ENCODE measurements around the gene WSCD2. TPM values are rescaled to one million over a fixed set of nuclear protein-coding genes. Genes with fewer than 3 reads are reported as not detected.

The WSCD2 gene
- total and polyA plus RNA-seq, 5 donors from 2014 or later, result 0.23 to 2.3 (median 1.6) TPM

DNA sequence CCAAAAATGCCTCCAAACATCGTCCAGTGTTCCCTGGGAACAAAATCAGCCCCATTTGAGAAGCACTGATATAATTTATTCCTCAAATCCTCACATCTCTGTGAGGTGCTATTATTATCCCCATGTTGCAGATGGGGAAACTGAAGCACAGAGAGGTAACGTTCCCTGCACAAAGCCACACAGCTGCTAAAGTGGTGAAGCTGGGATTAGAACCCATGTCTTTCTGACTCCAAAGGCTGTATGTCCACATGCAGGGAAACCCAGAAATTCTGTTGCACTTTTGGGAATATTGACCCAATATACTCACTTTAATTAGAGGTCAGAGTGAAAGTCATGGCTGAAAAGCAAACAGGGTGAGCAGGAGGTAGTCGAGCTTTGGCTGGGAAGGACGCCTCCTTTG lies 19.1 kb upstream of the WSCD2 start:
- Mint-ChIP-seq H3K27me3 (peaks cover 30% of the 10 kb centered on the region), H3K4me3 (no peak overlapping the region), H3K36me3 (no peaks in the 10 kb centered on the region), H3K27ac (no peak overlapping the region), H3K4me1 (peaks cover 0 to 5% (median 1%) of the 10 kb centered on the region in 4 donors), H3K9me3 (peaks cover 0 to 2% (median 0%) of the 10 kb centered on the region in 7 donors)
- H3K36me3 ChIP-seq (ENCODE audit: control insufficient read depth, insufficient read depth, low read length), result no peaks in the 10 kb centered on the region
- no peaks in the 10 kb centered on the region for H3K4me1 ChIP-seq (ENCODE audit: control insufficient read depth, insufficient read depth, low read length, poor library complexity, severe bottlenecking)
- no peak for ATAC-seq (ENCODE audit: low read depth in 2 of 2)
- no peaks in the 10 kb centered on the region for H3K27me3 ChIP-seq (ENCODE audit: control insufficient read depth, insufficient read depth, low read length)
- no peak overlapping the region for H3K27ac ChIP-seq (ENCODE audit: insufficient read depth, low read length, poor library complexity, severe bottlenecking)
- no peaks in the 10 kb centered on the region for H3K9me3 ChIP-seq (ENCODE audit: control insufficient read depth in 2 of 2, low read length in 2 of 2)
- H3K4me3 ChIP-seq (ENCODE audit: low read depth, low read length), result no peak overlapping the region
- no peak for DNase-seq

DNA sequence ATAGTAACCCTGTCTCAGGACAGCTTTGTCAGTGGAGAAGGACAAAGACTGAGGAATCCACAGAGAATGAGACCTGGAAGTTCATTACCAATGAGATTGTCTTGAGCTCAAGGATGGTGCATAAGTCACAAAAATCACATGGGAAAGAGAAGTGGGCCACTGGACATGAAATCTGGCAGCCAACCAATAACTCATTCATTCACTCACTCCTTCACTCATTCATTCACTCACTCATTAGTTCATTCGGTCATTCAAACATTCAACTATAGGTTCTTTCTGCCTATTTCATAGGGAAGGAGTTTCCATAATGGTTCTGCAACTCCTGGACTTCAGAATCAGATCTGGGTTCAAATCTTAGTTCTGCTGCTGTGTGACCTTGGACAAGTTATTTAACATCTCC lies 18.2 kb upstream of the WSCD2 start:
- H3K36me3 ChIP-seq (ENCODE audit: control insufficient read depth, insufficient read depth, low read length), result no peaks in the 10 kb centered on the region
- H3K9me3 Mint-ChIP-seq, result no peaks in the 10 kb centered on the region
- H3K4me3 Mint-ChIP-seq, result no peak overlapping the region
- no peak for ATAC-seq (ENCODE audit: low read depth in 2 of 2)
- peaks cover 0 to 5% (median 2%) of the 10 kb centered on the region in 4 donors for H3K4me1 Mint-ChIP-seq
- H3K27me3 Mint-ChIP-seq, result peaks cover 29% of the 10 kb centered on the region
- H3K27me3 ChIP-seq (ENCODE audit: control insufficient read depth, insufficient read depth, low read length), result no peaks in the 10 kb centered on the region
- no peaks in the 10 kb centered on the region for H3K36me3 Mint-ChIP-seq
- no peaks in the 10 kb centered on the region for H3K4me1 ChIP-seq (ENCODE audit: control insufficient read depth, insufficient read depth, low read length, poor library complexity, severe bottlenecking)
- no peaks in the 10 kb centered on the region for H3K9me3 ChIP-seq (ENCODE audit: control insufficient read depth in 2 of 2, low read length in 2 of 2)
- H3K27ac Mint-ChIP-seq, result no peak overlapping the region
- no peak overlapping the region for H3K27ac ChIP-seq (ENCODE audit: insufficient read depth, low read length, poor library complexity, severe bottlenecking)
- no peak overlapping the region for H3K4me3 ChIP-seq (ENCODE audit: low read depth, low read length)
- DNase-seq, result no peak

DNA sequence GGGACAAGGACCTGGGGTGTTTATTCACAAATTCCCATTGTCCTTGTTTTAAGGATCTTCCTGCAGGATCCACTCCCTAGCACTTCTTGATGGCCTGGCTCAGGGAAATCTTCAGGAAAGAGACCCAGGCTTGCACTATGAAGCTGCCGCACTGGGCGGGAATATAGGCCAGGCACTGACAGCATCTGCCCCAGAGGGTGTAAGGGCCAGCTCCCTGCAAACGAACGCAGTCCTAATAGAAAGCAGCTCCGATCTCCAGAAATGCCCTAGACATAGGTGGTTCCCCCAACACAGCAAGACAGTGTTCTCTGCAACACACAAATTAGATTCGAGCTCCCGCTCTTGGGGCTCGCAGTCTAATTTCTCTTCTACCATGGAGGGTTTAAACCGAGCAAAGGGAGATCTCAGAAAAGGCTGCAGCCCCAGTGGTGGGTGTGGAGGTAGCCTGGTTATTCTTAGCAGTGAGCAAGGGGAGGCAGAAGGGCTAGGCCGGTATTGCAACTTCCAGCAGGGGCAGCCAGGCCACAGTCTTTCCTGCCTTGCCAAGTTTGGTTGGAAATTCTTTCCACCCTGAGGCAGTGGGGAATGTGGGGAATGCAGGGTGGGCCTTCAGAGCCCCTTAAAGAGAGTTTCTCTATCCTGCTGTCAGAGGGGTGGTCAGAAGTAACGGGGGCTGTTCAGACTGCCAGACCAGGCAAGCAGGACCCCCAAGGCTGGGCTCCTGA lies 16.1 kb upstream of the WSCD2 start:
- no peak for ATAC-seq (ENCODE audit: low read depth in 2 of 2)
- H3K36me3 Mint-ChIP-seq, result no peaks in the 10 kb centered on the region

DNA sequence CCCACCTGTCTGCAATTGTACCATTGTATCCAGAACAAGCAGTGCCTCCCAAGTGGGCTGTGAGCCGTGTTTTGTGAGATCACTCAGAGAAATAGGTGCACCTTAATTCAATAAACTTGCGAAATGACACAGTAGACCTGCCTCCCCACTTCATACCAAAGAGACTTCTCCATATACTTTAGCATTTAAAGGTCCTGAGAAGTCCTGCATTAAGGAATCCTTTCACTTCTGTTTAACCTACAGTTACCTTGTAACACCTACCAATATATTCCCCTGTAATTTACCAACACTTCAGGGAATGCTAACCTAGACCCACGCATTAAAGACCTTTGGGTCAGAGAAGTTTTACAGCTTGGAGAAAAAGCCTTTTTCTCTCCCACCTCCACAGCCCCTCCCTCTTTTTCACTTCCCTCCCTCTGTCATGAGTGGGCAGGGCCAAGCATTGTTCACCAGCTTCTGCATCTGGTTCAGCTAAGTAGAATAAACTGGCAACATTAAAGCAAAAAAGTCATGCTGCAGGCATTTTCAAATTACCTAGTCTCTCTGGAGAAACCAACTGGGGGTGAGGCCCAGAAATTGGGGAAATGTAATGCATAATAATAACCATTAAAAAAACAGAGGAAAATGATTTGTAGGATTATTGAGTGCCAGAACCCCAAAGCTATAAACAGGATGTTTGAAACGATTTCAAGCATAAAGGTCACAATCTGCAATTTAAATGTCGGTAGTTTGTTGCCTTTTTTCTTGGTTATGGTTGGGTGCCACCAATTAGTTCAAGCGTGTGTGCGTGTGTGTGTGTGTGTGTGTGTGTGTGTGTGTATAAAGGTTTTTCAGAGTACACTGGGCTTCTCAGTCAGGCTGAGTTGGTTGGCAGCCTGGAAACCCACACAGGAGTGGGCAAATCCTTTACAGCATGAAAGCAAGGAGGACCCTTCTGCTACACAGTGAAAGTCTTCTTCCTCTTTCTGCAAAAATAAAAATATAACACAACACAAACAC lies 13.7 kb upstream of the WSCD2 start:
- no peaks in the 10 kb centered on the region for H3K36me3 ChIP-seq (ENCODE audit: control insufficient read depth, insufficient read depth, low read length)
- peaks cover 0 to 17% (median 5%) of the 10 kb centered on the region in 4 donors for H3K4me1 Mint-ChIP-seq
- ATAC-seq (ENCODE audit: low read depth in 2 of 2), result no peak
- peaks cover 8% of the 10 kb centered on the region for H3K4me1 ChIP-seq (ENCODE audit: control insufficient read depth, insufficient read depth, low read length, poor library complexity, severe bottlenecking)
- H3K9me3 ChIP-seq (ENCODE audit: control insufficient read depth in 2 of 2, low read length in 2 of 2), result no peaks in the 10 kb centered on the region
- no peak overlapping the region for H3K4me3 Mint-ChIP-seq
- H3K27me3 Mint-ChIP-seq, result peaks cover 26% of the 10 kb centered on the region
- no peak overlapping the region for H3K27ac ChIP-seq (ENCODE audit: insufficient read depth, low read length, poor library complexity, severe bottlenecking)
- peaks cover 8% of the 10 kb centered on the region for H3K27me3 ChIP-seq (ENCODE audit: control insufficient read depth, insufficient read depth, low read length)
- H3K4me3 ChIP-seq (ENCODE audit: low read depth, low read length), result no peak overlapping the region
- DNase-seq, result no peak
- H3K36me3 Mint-ChIP-seq, result no peaks in the 10 kb centered on the region
- peaks cover 0 to 4% (median 0%) of the 10 kb centered on the region in 7 donors for H3K9me3 Mint-ChIP-seq
- H3K27ac Mint-ChIP-seq, result no peak overlapping the region

More for the DNA sequence above, 16.1 kb upstream of the WSCD2 start:
- no peaks in the 10 kb centered on the region for H3K36me3 ChIP-seq (ENCODE audit: control insufficient read depth, insufficient read depth, low read length)
- no peak overlapping the region for H3K4me3 ChIP-seq (ENCODE audit: low read depth, low read length)
- H3K27me3 ChIP-seq (ENCODE audit: control insufficient read depth, insufficient read depth, low read length), result peaks cover 4% of the 10 kb centered on the region
- no peak overlapping the region for H3K27ac ChIP-seq (ENCODE audit: insufficient read depth, low read length, poor library complexity, severe bottlenecking)
- H3K9me3 Mint-ChIP-seq, result peaks cover 0 to 2% (median 0%) of the 10 kb centered on the region in 7 donors
- H3K9me3 ChIP-seq (ENCODE audit: control insufficient read depth in 2 of 2, low read length in 2 of 2), result no peaks in the 10 kb centered on the region
- H3K4me3 Mint-ChIP-seq, result no peak overlapping the region
- H3K27me3 Mint-ChIP-seq, result peaks cover 26% of the 10 kb centered on the region
- H3K4me1 ChIP-seq (ENCODE audit: control insufficient read depth, insufficient read depth, low read length, poor library complexity, severe bottlenecking), result no peaks in the 10 kb centered on the region
- H3K27ac Mint-ChIP-seq, result peak overlapping the region in 1 of 3 donors; percentile 7
- H3K4me1 Mint-ChIP-seq, result peaks cover 0 to 9% (median 3%) of the 10 kb centered on the region in 4 donors
- DNase-seq, result no peak

DNA sequence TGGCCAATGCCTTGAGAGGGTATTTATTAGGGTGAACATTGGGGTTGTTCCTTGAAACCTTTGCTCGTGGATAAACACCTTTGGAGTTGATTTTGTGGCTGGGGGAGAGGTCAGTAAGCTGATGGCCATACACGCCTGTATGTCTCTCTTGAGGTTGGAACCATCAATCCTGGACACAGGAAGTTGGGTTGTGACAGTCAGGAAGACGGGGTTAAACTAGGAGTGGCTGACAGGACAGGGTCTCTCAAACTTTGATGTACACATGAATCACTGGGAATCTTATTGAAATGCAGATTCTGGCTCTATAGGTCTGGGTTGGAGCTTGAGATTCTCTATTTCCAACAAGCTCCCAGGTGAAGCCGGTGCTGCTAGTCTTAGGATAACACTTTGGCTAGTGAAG lies 12.8 kb upstream of the WSCD2 start:
- Mint-ChIP-seq H3K27me3 (peaks cover 22% of the 10 kb centered on the region), H3K27ac (no peak overlapping the region), H3K4me1 (peaks cover 0 to 17% (median 5%) of the 10 kb centered on the region in 4 donors), H3K4me3 (no peak overlapping the region), H3K9me3 (peaks cover 0 to 4% (median 0%) of the 10 kb centered on the region in 7 donors), H3K36me3 (no peaks in the 10 kb centered on the region)
- Histone ChIP-seq H3K27ac (ENCODE audit: insufficient read depth, low read length, poor library complexity, severe bottlenecking) (no peak overlapping the region), H3K36me3 (ENCODE audit: control insufficient read depth, insufficient read depth, low read length) (no peaks in the 10 kb centered on the region), H3K4me1 (ENCODE audit: control insufficient read depth, insufficient read depth, low read length, poor library complexity, severe bottlenecking) (peaks cover 8% of the 10 kb centered on the region), H3K9me3 (ENCODE audit: control insufficient read depth in 2 of 2, low read length in 2 of 2) (no peaks in the 10 kb centered on the region), H3K27me3 (ENCODE audit: control insufficient read depth, insufficient read depth, low read length) (peaks cover 8% of the 10 kb centered on the region), H3K4me3 (ENCODE audit: low read depth, low read length) (no peak overlapping the region)
- DNase-seq (no peak), ATAC-seq (ENCODE audit: low read depth in 2 of 2) (no peak)

DNA sequence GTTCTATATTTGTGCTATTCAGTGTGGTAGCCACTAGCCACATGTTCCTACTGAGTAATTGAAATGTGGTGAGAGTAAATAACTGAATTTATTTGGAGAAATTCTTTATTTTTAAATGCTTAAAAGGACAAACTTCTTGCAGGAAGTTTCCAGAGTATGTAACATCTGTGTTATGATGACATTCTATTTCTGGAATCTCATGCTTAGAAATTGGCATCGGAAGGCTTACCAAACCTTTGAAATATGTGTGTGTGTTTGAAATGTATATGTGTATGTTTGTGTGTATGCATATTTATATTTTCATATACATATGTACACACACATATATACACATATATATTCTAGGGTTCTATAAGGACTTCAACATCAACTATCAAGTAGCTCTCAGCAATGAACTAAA lies 12.4 kb upstream of the WSCD2 start:
- ATAC-seq (ENCODE audit: low read depth in 2 of 2), result no peak
- H3K27me3 Mint-ChIP-seq, result peaks cover 22% of the 10 kb centered on the region
- no peak overlapping the region for H3K27ac ChIP-seq (ENCODE audit: insufficient read depth, low read length, poor library complexity, severe bottlenecking)

DNA sequence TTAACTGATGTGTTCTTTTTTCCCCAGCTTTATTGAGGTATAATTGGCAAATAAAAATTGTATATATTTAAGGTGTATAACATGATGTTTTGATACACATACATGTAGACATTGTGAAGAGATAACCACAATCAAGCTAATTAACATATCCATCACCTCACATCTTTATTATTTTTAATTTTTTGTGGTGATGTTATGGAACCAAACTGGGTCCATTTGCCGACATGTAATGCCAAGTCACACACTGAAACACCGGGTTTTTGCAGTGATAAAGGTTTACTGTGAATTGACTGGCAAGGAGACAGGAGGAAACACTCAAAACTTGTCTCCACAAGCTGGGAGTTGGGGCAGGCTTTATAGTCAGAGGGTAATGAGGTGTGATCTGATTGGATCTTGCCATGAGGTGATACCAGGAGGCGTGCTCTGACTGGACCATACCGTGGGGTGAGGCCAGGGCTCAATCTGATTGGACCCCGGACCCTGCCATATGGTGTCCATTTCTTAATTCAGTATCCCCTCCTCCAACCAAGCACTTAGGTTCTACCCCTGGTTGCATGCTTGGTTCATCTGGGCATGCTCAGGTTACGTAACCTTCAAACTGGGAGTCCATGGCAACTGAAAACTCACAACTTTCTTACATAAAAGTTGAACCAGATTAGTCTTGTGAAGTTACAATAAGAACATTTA lies 11.8 kb upstream of the WSCD2 start:
- Mint-ChIP-seq H3K36me3 (no peaks in the 10 kb centered on the region), H3K4me1 (peaks cover 0 to 17% (median 5%) of the 10 kb centered on the region in 4 donors), H3K4me3 (no peak overlapping the region), H3K9me3 (peaks cover 0 to 4% (median 0%) of the 10 kb centered on the region in 7 donors), H3K27ac (no peak overlapping the region), H3K27me3 (peaks cover 22% of the 10 kb centered on the region)
- H3K36me3 ChIP-seq (ENCODE audit: control insufficient read depth, insufficient read depth, low read length), result no peaks in the 10 kb centered on the region
- H3K27ac ChIP-seq (ENCODE audit: insufficient read depth, low read length, poor library complexity, severe bottlenecking), result no peak overlapping the region
- ATAC-seq (ENCODE audit: low read depth in 2 of 2), result no peak
- peaks cover 8% of the 10 kb centered on the region for H3K4me1 ChIP-seq (ENCODE audit: control insufficient read depth, insufficient read depth, low read length, poor library complexity, severe bottlenecking)
- no peaks in the 10 kb centered on the region for H3K9me3 ChIP-seq (ENCODE audit: control insufficient read depth in 2 of 2, low read length in 2 of 2)
- DNase-seq, result no peak
- H3K4me3 ChIP-seq (ENCODE audit: low read depth, low read length), result no peak overlapping the region
- peaks cover 8% of the 10 kb centered on the region for H3K27me3 ChIP-seq (ENCODE audit: control insufficient read depth, insufficient read depth, low read length)

More for the DNA sequence above, 12.4 kb upstream of the WSCD2 start:
- H3K4me3 Mint-ChIP-seq, result no peak overlapping the region
- peaks cover 8% of the 10 kb centered on the region for H3K4me1 ChIP-seq (ENCODE audit: control insufficient read depth, insufficient read depth, low read length, poor library complexity, severe bottlenecking)
- H3K9me3 ChIP-seq (ENCODE audit: control insufficient read depth in 2 of 2, low read length in 2 of 2), result no peaks in the 10 kb centered on the region
- no peak overlapping the region for H3K4me3 ChIP-seq (ENCODE audit: low read depth, low read length)
- no peak for DNase-seq
- H3K27ac Mint-ChIP-seq, result no peak overlapping the region
- H3K36me3 ChIP-seq (ENCODE audit: control insufficient read depth, insufficient read depth, low read length), result no peaks in the 10 kb centered on the region
- peaks cover 0 to 4% (median 0%) of the 10 kb centered on the region in 7 donors for H3K9me3 Mint-ChIP-seq
- no peaks in the 10 kb centered on the region for H3K36me3 Mint-ChIP-seq
- peaks cover 8% of the 10 kb centered on the region for H3K27me3 ChIP-seq (ENCODE audit: control insufficient read depth, insufficient read depth, low read length)
- H3K4me1 Mint-ChIP-seq, result peaks cover 0 to 17% (median 5%) of the 10 kb centered on the region in 4 donors
